Muscle of back (tissue), 11 donors: Measurements from ENCODE around the gene DACT3. TPM values are rescaled to one million over a fixed set of nuclear protein-coding genes. Genes with fewer than 3 reads are reported as not detected.
A peak's percentile ranks its signal among the peaks of the same experiment; 100 is the strongest.
"Not testable (repeated sequence)": the region's sequence is repeated elsewhere in the genome, so short reads cannot be mapped to it uniquely, and the experiment has no call there.

ENCODE experiments used
- DNase-seq, 3 donors: peaks; one replicate each; pipeline versions ENCODE4 v3.0.0 to v3.0.0-alpha.2; 2013
- polyA plus RNA-seq, 10 donors: library from polyadenylated mRNA; unstranded; fragments of 120-200 nt; gene quantifications; one replicate each; pipeline ENCODE4 v1.2.1, GENCODE V29; 2013; ENCODE audit not compliant: insufficient read length in 10 of 10

Gene DACT3
- polyA plus RNA-seq, 10 donors = 11.1 to 22.7 (median 14.4) TPM

- DNase-seq = no peak
Measured at GRCh38 chr19:46635920-46636761, 24.8 kb downstream of the DACT3 start, which contains the start of gene GNG8. TSS of gene GNG8 (minus strand) at chr19:46636202. CDS start at chr19:46634682, 1,520 bp downstream.

GRCh38 chr19:46634656-46635218, 26.2 kb downstream of the DACT3 start:
- no peak for DNase-seq

- DNase-seq = peak; percentile 58 to 66 (median 59)
Measured at GRCh38 chr19:46634045-46634655, 26.8 kb downstream of the DACT3 start.

DNA sequence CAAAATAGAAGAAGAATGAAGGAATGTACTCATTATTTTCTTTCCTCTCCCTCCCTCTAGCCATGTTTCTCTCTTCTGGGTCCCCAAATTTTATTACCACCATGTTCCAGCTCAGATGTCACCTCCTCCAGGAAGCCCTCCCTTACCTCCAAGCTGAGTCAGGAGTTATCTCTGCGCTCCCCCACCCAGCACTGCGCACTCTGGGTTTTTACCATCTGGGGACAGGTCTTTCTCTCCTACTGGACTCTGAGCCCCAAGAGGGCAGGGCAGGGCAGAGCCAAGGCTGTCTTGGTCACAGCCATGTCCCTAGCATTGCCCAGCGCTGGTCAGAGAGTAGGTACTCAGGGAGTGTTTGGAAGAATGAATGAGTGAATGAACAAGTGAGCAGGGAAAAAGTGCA, 27.9 kb downstream of the DACT3 start:
- no peak for DNase-seq

DNA sequence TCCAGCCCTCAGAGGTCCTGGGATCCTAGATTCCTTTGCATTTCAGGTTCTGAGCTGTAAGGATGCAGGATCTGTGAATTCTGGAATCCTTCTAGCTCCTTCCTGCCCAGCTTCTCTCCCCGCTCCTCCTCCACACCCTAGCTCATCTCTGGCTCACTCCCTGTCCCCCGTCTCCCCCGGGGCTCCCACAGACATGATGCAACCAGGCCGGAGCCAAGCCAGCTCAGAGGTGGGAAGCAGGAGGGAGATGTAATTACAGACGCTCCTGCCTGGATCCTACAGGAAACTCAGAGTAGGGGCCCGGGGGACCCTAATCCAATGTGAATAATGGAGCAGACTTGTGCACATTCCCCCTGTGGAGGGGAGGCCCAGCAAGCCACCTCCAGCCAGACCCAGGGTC, 29.5 kb downstream of the DACT3 start:
- peak in 1 of 3 donors; percentile 73 for DNase-seq

DNA sequence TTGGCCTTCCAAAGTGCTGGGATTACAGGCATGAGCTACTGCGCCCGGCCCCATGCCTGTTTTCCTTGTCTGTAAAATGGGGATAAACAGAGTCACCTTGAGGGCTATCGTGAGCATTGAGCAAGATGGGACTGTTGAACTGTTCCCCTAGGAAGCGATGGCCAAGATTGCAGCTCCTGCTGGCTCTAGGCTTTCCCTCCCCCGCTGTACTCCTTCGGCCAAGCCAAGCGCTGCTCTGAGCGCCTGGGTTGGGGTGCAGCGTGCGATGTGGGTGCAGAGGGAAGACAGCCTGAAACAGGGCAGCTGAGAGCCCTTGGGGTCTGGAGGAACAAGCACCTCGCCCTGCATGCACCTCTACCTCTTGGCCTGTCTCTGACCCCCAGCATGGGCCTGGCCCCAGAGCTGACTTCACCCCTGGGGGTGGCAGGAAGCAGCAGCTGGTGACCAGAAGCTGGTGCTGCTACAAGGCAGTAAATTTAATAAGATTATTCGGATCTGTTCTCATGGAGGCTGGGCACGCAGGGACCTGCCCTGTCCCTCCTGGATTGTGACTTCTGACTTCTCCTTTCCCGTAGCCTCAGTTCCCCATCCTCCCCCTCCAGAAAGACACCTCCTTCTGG, 30.3 kb downstream of the DACT3 start:
- no peak for DNase-seq

DNA sequence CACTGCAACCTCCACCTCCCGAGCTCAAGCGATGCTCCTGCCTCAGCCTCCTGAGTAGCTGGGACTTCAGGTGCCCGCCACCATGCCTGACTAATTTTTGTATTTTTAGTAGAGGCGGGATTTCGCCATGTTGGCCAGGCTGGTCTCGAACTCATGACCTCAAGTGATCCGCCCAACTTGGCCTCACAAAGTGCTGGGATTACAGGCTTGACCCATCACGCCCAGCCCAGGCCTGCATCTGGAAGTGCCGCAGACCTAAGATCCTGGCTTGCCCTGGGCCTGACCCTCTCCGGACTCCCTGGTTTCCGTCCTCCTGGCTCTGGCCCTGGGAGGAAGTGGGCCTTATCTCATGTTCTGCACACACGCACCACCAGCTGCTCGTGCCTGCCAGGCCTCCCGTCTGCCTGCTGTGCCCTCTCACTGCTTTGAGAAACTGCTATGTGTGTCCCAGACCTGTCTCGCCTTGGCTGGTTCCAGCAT, 31.4 kb downstream of the DACT3 start:
- no peak for DNase-seq

GRCh38 chr19:46628970-46629369, 32.0 kb downstream of the DACT3 start:
- not testable (repeated sequence) for DNase-seq

GRCh38 chr19:46626446-46626845, 34.5 kb downstream of the DACT3 start:
- no peak for DNase-seq

DNA sequence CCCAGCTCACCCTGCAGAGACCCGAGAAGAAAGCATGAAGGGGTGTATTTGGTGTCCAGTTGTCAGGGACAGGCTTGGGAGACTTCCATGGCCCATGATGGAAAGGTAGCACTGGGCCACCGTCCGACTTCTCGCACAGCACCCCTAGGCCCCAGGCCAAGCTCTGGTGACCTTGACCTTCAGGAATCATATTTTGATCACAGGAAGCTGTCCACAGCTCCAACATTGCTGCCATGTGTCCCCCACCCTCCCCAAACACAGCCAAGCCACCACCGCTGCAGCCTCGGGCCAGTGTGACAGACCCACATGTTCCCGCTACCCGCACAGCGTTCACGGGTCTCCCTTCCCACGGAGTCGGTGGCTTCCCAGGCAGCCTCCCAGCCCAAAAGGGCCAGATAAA, 35.3 kb downstream of the DACT3 start:
- DNase-seq = no peak

DNA sequence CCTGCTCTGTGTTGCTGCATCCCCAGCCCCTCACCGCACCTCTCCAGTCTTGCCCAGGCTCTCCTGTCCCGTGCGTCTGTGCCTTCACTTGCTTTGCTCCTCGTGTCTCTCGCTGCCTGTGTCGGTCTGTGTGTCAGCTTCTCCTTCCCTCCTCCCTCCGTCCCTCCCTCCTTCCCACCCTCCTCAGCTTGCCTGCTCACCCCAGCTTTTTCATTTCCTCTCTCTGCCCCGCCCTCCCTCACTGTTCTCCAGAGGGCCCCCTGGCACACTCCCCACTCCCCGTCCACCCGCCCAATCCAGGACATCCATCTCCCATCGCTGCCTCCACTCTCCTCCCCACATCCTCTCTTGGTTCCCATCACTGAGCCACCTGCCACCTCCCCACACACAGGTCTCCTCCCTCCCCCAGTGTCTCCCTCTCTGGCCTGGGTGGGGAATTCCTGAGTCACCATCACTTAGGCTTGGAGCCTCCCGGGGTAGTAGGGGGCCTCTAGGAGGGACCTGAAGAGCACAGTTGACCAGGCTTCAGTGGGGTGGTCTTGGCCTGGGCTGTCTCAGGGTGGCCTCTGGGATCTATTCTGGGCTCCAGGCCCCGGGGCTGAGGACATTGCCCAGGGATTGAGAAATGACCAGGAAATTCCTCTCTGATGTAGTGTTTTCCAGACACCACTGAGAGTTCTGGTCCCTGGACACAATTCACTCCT, 35.9 kb downstream of the DACT3 start, which contains the start of gene PTGIR:
Gene PTGIR (minus strand): TSS at position 132 of the 704 bp plus-strand sequence. CDS start 864 bp downstream, outside the sequence.
- peak; percentile 66 to 89 (median 77) for DNase-seq

DNA sequence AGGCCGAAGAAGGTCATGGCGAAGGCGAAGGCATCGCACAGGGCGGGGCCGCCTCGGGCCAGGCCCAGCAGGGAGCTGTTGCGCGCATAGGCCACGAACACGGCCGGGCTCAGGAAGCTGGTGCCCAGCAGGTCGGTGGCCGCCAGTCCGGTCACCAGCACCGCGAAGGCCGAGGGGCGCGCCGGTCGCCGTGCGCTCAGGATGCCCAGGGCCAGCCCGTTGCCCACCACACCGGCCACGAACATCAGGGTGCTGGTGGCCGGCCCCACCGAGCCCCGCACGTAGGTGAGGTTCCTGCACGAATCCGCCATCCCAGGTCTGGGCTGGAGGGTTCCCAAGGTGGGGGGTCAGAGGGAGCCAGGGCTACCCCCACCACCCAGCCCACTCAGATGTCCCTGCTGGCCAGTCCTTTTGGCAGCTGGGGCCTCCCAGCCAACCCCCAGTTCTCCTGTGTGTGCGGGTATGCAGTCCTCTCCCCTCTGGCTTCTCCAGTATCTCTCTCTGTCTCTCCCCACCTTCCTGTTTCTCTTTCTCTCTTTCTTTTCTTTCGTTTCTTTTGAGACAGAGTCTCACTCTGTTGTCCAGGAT, 37.0 kb downstream of the DACT3 start:
- no peak for DNase-seq

DNA sequence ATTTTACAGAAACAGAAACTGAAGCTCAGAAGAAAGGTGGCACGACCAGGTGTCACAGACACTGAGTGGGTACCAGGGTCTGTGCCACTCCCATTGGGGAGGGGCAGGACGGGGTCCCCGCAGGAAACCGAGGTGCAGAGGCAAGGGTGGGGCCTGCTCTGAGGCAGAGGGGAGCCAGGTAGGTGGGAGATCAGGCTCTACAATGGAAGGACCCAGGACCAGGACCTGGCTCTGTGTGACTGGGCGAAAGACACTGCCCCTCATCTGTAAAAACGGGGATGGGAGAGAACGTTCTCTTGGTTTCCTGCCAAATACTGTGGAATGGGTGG, 38.9 kb downstream of the DACT3 start:
- DNase-seq = no peak

- no peak for DNase-seq
Measured at GRCh38 chr19:46621191-46622117, 39.5 kb downstream of the DACT3 start.

- DNase-seq = no peak
Measured at GRCh38 chr19:46620716-46621115, 40.3 kb downstream of the DACT3 start.

DNA sequence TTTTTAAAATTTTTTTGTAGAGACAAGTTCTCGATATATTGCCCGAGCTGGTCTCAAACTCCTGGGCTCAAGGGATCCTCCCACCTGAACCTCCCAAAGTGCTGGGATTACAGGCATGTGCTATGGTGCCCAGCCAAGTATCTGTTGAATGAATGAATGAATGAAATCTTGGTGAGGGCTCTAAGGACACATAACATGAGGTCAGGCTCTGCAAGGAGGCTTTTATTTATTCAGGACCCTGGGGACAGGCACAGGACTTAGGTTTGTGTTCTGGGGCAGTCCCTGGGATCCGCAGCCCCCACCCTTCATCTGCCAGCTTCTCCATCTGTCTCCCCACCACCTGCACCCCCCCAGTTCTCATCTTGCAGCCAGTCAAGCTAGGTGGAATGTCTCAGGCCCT, 40.7 kb downstream of the DACT3 start:
- no peak for DNase-seq

DNA sequence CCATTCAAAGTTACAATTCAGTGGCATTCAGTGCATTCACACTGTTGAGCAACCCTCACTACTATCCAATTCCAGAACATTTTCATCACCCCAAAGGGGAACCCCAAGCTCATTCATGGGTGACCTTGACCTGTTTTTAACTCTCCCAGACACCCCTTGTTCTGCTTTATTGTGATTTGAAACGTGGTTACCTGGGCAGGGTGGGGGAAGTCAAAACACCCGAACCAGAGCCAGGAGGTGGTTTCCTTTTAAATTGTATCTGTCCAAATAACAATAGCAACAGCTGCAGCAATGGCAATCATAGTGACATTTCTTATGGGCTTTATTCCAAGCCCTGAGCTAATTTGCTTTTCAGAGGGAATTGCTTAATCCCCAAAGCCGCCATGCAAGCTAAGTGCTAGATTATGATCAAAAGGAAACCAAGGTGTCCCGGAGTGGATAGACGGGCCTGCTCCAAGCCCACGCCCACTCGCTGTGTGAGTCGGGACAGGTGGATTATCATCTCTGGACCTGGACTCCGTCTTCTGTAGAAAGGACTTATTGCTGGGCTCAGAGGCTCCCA, 42.2 kb downstream of the DACT3 start:
- DNase-seq = peak in 1 of 3 donors; percentile 59

- no peak for DNase-seq
Measured at GRCh38 chr19:46617601-46618000, 43.4 kb downstream of the DACT3 start.

DNA sequence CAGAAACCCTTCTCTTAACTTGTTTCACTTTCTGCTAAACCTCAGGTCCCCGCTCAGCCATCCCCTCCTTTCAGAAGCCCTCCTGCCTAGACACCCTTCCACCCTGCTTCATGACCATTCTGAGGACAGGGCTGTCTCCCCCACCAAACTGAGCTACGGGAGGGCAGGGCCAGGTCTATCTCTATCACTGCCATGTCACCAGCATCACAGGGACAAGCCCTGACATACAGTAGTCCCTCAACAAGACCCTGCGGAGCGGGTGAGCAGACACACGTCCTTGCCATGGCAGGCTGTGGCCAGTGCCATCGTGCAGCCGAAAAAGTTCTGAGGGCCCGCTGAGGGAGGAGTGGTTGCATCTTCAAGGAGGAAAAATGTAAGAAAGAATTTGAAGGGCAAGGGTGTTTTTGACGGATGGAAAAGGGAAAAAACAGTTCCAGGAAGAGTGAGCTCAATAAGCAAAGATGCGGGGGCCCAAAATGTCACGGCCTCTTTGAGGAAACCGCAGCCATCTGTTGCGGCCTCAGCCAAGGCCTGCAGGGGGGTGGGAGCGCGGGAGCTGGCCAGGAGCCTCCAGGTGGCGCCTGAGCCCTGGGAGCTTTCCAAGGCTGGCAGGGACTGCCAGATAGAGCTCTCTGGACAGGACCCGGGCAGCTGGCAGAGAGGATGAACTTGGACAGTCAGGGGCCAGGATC, 44.2 kb downstream of the DACT3 start:
- peak in 1 of 3 donors; percentile 65 for DNase-seq
